H1 (cell line): Measurements from ENCODE around the gene ARMC9. TPM values are rescaled to one million over a fixed set of nuclear protein-coding genes. Genes with fewer than 3 reads are reported as not detected.

Experiments used
- JUND ChIP-seq: IDR thresholded peaks from 2 replicates; pipeline ENCODE4 v1.6.1; 2011; ENCODE audit warnings: mild to moderate bottlenecking, improper control_type of control experiment, low read length
- polyA plus RNA-seq, 7 experiments: library from polyadenylated mRNA; depleted of rRNA in 3 of 7; stranded (reverse) in 5 of 7; unstranded in 2 of 7; fragments of >200 nt in 5 of 7; fragments of 200-250 nt in 2 of 7; gene quantifications; 1 replicate in 5 of 7; 2 replicates in 1 of 7; 4 replicates in 1 of 7; pipeline versions ENCODE4 v1.2.1 to v1.2.3, GENCODE V29; 2011 to 2013; ENCODE audit warnings: missing spikeins in 2 of 7, mixed read lengths in 2 of 7
- total RNA-seq: library from RNA; stranded (reverse); fragmentation: NEBNext Ultra II Directional; extraction: Animal tissue kit (Norgen Biotek cat#: 25700); gene quantifications from 2 replicates; pipeline ENCODE4 v1.2.1, GENCODE V29; 2021

Gene ARMC9
- total and polyA plus RNA-seq, 2 of the 8 experiments (the other 6 are each of a cell fraction or from before 2014, with no cell fraction given) = 23.2 to 36.1 TPM

DNA sequence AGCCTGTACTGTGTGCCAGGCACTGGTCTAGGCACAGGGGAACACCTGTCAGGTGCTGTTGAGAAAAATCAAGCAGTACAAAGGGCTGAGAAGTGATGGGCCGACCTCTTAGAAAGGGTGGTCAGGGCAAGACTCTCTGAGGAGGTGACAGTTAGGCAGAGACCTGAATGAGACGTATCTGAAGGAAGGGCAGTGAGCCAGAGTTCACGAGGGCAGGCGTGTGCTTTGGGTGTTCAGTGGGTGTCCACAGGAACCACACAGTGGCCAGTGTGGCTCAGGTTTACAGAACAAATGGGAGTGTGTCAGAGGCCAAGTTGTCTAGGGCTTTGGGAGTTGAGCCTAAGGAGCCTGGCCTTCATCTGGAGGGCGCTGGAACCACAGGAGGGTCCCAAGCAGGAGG lies 6.2 kb downstream of the ARMC9 start (continued):
- TF ChIP-seq JUND = no peak
